ENCODE results near the gene RPUSD1. TPM values are rescaled to one million over a fixed set of nuclear protein-coding genes. Genes with fewer than 3 reads are reported as not detected.

Gene RPUSD1
- polyA plus RNA-seq, 2 of the 4 experiments (the other 2 are of a cell fraction) = 10.6 to 29.3 TPM

DNA sequence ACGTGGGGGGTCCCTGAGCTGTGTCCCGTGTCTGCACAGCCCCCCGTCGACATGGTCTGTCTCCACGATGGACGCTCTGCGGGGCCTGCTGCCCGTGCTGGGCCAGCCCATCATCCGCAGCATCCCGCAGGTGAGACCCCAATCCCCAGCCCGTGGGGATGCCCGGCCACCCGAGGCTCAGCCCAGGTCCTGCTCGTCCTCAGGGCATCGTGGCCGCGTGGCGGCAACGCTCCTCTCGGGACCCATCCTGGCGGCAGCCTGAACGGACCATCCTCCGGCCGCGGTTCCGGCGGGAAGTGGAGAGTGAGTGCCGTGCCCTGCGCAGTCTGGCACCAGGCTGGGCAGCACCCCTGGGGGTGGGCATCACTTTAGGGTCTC, 22.7 kb downstream of the RPUSD1 start:
- DNase-seq (ENCODE audit: low read depth in 1 of 2, low spot score in 1 of 2) (no peak), ATAC-seq (no peak), FAIRE-seq (no peak)
- TF ChIP-seq, protein P1, sequence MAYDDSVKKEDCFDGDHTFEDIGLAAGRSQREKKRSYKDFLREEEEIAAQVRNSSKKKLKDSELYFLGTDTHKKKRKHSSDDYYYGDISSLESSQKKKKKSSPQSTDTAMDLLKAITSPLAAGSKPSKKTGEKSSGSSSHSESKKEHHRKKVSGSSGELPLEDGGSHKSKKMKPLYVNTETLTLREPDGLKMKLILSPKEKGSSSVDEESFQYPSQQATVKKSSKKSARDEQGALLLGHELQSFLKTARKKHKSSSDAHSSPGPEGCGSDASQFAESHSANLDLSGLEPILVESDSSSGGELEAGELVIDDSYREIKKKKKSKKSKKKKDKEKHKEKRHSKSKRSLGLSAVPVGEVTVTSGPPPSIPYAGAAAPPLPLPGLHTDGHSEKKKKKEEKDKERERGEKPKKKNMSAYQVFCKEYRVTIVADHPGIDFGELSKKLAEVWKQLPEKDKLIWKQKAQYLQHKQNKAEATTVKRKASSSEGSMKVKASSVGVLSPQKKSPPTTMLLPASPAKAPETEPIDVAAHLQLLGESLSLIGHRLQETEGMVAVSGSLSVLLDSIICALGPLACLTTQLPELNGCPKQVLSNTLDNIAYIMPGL (CRISPR knock-in tag; IDR thresholded peaks at IDR 0.05; ENCODE audit: borderline replicate concordance) = no peak
- TF ChIP-seq MYC (IDR thresholded peaks at IDR 0.05; ENCODE audit: borderline replicate concordance, low read length) = no peak
- TF ChIP-seq SMC3 (IDR thresholded peaks at IDR 0.05) = no peak
- POLR2A ChIA-PET = no interaction called here
- CTCF ChIA-PET = interaction anchor here (1.7 to 15.8 kb wide), 3 partner anchors 21 to 53 kb away, joined by 4 to 105 read pairs (median 5); partner anchors contain the start of genes CHTF18, CIAO3 and RPUSD1
- H3K4me3 ChIP-seq = no peak overlapping the region
- H3K4me2 ChIP-seq = no peak overlapping the region
- peaks cover 36% of the 10 kb centered on the region for H3K4me1 ChIP-seq
- H3K27ac ChIP-seq = no peak overlapping the region
- no peaks in the 10 kb centered on the region for H3K9me3 ChIP-seq
- 87% methylated on average over 22 of the region's 29 CpGs for WGBS (ENCODE audit: missing lambda C conversion rate)

DNA sequence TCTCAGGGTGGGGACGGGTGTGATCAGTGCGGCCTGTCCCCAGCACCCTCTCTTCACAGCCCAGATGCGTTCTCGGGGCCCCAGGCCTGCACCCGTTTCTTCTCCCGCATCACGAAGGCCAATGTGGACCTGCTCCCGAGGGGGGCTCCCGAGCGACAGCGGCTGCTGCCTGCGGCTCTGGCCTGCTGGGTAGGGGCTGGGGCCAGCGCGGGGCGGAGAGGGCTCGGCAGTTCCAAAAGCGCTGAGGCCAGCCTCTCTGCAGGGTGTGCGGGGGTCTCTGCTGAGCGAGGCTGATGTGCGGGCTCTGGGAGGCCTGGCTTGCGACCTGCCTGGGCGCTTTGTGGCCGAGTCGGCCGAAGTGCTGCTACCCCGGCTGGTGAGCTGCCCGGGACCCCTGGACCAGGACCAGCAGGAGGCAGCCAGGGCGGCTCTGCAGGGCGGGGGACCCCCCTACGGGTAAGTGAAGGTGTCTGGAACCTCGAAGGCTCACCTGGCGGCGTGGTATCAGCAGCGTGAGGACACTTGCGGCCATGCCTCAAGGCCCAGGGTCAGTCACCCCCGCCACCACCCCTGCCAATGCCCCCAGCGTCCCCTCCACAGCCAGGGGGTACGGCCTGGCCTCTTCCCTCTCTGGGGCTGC, 23.2 kb downstream of the RPUSD1 start:
- TF ChIP-seq CHD2 (IDR thresholded peaks at IDR 0.05; ENCODE audit: low read length, partially characterized antibody) = no peak
- no peak for TF ChIP-seq JUN (IDR thresholded peaks at IDR 0.05)
- no peak for TF ChIP-seq HOXA7 (CRISPR knock-in tag; IDR thresholded peaks at IDR 0.05)
- no peak for TF ChIP-seq MAZ (IDR thresholded peaks at IDR 0.05; ENCODE audit: borderline replicate concordance, low read depth, low read length)
- TF ChIP-seq TP53 (CRISPR knock-in tag; IDR thresholded peaks at IDR 0.05) = no peak
- TF ChIP-seq, protein P2, sequence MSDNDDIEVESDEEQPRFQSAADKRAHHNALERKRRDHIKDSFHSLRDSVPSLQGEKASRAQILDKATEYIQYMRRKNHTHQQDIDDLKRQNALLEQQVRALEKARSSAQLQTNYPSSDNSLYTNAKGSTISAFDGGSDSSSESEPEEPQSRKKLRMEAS (IDR thresholded peaks at IDR 0.05) = no peak
- ChIA-PET POLR2A (no interaction called here), CTCF (interaction anchor here (0.8 to 15.8 kb wide), 3 partner anchors 8 to 53 kb away, joined by 4 to 105 read pairs (median 4); partner anchors contain the start of genes CHTF18 and RPUSD1)

DNA sequence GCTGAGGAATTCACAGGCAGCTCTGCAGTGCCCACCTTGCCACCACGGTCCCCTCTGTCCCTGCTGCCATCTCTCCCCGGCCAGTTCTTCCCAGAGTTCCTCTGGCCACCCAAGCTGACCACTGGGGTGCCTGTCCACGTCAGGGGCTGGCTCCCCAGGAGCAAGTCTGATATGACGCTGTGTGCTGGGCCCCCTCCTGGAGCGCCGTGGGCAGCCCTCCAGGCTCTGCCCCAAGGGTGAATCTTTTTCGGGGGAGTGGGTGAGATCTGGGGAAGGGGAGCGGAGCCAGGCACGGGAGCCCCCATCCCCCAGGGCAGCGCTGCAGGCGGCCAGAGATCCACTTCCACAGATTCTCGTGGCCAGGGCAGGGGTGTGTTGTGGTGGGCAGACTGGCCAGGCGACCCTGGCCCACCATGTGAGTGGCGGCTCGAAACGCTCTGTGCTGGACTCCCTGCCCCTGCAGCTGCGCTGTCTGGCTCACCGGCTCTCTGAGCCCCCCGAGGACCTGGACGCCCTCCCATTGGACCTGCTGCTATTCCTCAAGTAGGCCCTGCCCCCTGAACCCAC, 23.9 kb downstream of the RPUSD1 start:
- FAIRE-seq = no peak
- H3K4me1 ChIP-seq = peaks cover 43% of the 10 kb centered on the region
- no peak for TF ChIP-seq BHLHE40 (IDR thresholded peaks at IDR 0.05; ENCODE audit: low read depth, low read length)
- no peak for TF ChIP-seq POLR2AphosphoS2 (conservative IDR thresholded peaks at IDR 0.05; ENCODE audit: low read length)
- TF ChIP-seq, protein P3, sequence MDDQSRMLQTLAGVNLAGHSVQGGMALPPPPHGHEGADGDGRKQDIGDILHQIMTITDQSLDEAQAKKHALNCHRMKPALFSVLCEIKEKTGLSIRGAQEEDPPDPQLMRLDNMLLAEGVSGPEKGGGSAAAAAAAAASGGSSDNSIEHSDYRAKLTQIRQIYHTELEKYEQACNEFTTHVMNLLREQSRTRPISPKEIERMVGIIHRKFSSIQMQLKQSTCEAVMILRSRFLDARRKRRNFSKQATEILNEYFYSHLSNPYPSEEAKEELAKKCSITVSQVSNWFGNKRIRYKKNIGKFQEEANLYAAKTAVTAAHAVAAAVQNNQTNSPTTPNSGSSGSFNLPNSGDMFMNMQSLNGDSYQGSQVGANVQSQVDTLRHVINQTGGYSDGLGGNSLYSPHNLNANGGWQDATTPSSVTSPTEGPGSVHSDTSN (IDR thresholded peaks at IDR 0.05) = no peak
- no peak for TF ChIP-seq TFCP2L1 (CRISPR knock-in tag; IDR thresholded peaks at IDR 0.05)
- no peak for TF ChIP-seq FOXS1 (CRISPR knock-in tag; IDR thresholded peaks at IDR 0.05)
- TF ChIP-seq, protein P4, sequence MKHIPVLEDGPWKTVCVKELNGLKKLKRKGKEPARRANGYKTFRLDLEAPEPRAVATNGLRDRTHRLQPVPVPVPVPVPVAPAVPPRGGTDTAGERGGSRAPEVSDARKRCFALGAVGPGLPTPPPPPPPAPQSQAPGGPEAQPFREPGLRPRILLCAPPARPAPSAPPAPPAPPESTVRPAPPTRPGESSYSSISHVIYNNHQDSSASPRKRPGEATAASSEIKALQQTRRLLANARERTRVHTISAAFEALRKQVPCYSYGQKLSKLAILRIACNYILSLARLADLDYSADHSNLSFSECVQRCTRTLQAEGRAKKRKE (CRISPR knock-in tag; IDR thresholded peaks at IDR 0.05; ENCODE audit: low read depth) = no peak
- no peak for TF ChIP-seq KDM5A (IDR thresholded peaks at IDR 0.05)
- TF ChIP-seq, protein P2 (IDR thresholded peaks at IDR 0.05) = no peak
- TF ChIP-seq RCOR1 (IDR thresholded peaks at IDR 0.05; ENCODE audit: low read depth, low read length) = no peak
- no peak for TF ChIP-seq HEYL (CRISPR knock-in tag; IDR thresholded peaks at IDR 0.05)
- TF ChIP-seq, protein P5, sequence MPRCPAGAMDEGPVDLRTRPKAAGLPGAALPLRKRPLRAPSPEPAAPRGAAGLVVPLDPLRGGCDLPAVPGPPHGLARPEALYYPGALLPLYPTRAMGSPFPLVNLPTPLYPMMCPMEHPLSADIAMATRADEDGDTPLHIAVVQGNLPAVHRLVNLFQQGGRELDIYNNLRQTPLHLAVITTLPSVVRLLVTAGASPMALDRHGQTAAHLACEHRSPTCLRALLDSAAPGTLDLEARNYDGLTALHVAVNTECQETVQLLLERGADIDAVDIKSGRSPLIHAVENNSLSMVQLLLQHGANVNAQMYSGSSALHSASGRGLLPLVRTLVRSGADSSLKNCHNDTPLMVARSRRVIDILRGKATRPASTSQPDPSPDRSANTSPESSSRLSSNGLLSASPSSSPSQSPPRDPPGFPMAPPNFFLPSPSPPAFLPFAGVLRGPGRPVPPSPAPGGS (IDR thresholded peaks at IDR 0.05) = no peak
- TF ChIP-seq MAFK (IDR thresholded peaks at IDR 0.05; ENCODE audit: partially characterized antibody) = no peak
- no peak for TF ChIP-seq CBX8 (IDR thresholded peaks at IDR 0.05)
- H3K4me2 ChIP-seq = no peak overlapping the region
- H3K27ac ChIP-seq = no peak overlapping the region; a peak in 1 of 6 replicates
- WGBS (ENCODE audit: missing lambda C conversion rate) = 67% methylated on average over 10 of the region's 20 CpGs
- CTCF ChIA-PET = interaction anchor here (0.8 to 15.8 kb wide), 2 partner anchors 9 to 22 kb away, joined by 4 to 105 read pairs; partner anchors contain the start of genes CHTF18 and RPUSD1
- POLR2A ChIA-PET = interaction anchor here (0.6 kb wide), 1 partner anchor 15 kb away, joined by 3 read pairs; no protein-coding TSS in a partner anchor
- no peaks in the 10 kb centered on the region for H3K9me3 ChIP-seq
- no peak for DNase-seq (ENCODE audit: low read depth in 1 of 2, low spot score in 1 of 2)
- no peak overlapping the region for H3K4me3 ChIP-seq
- ATAC-seq = no peak

More for the DNA sequence above, 23.2 kb downstream of the RPUSD1 start:
- H3K4me1 ChIP-seq = peaks cover 41% of the 10 kb centered on the region
- H3K9me3 ChIP-seq = no peaks in the 10 kb centered on the region
- DNase-seq (ENCODE audit: low read depth in 1 of 2, low spot score in 1 of 2) (no peak), ATAC-seq (no peak), FAIRE-seq (no peak)
- H3K4me2 ChIP-seq = no peak overlapping the region
- WGBS (ENCODE audit: missing lambda C conversion rate) = 90% methylated on average over 9 of the region's 38 CpGs
- no peak overlapping the region for H3K27ac ChIP-seq
- no peak overlapping the region for H3K4me3 ChIP-seq
